ENCODE measurements around the gene SRI.

The SRI gene

DNA sequence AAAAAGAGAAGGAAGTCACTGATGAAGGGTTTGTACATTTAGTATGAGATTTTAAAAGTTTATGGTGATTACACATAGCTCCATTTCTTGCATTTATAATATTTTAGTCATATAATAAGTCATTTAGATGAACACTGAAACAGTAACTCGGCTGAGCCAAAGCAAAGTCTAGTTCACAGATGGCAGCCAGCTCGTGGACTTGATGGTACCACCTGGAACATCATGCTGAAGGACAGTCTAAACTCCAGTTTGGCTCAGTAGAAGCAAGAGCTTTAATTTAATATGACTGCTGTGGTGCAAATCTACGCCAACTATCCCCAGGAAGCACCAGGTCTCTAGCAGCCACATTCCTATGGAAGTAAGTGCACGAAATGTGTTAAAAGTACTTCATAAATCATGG lies 16.4 kb downstream of the SRI start:
- TF ChIP-seq, protein P1, sequence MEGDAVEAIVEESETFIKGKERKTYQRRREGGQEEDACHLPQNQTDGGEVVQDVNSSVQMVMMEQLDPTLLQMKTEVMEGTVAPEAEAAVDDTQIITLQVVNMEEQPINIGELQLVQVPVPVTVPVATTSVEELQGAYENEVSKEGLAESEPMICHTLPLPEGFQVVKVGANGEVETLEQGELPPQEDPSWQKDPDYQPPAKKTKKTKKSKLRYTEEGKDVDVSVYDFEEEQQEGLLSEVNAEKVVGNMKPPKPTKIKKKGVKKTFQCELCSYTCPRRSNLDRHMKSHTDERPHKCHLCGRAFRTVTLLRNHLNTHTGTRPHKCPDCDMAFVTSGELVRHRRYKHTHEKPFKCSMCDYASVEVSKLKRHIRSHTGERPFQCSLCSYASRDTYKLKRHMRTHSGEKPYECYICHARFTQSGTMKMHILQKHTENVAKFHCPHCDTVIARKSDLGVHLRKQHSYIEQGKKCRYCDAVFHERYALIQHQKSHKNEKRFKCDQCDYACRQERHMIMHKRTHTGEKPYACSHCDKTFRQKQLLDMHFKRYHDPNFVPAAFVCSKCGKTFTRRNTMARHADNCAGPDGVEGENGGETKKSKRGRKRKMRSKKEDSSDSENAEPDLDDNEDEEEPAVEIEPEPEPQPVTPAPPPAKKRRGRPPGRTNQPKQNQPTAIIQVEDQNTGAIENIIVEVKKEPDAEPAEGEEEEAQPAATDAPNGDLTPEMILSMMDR (IDR thresholded peaks at IDR 0.05; ENCODE audit: unreplicated experiment in 3 of 3) = no peak
- Mint-ChIP-seq H3K27ac (no peak overlapping the region), H3K27me3 (ENCODE audit: low read depth) (peaks cover 3% of the 10 kb centered on the region), H3K4me3 (no peak overlapping the region), H3K36me3 (ENCODE audit: low read depth) (peaks cover 50% of the 10 kb centered on the region), H3K4me1 (peaks cover 10% of the 10 kb centered on the region), H3K9me3 (no peaks in the 10 kb centered on the region)

DNA sequence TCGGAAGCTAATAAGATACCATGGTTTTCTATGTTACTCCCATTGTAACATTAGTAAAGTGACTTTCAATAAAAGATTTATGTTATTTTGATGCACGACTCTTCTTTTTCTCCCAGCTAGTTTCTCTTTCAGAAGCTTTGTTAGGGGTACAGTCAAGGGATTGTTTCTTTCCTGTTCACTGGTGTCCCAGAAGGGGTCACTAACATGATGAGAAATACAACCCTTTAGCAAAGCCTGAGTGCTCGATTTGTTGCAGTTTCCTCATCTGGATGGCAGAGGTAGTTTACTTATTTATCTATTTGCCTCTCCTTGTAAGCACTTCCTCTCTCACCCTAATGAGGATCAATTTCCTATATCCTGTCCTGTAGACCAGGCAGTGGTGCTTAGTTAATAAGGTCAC lies 17.0 kb downstream of the SRI start:
- TF ChIP-seq, protein P1 (IDR thresholded peaks at IDR 0.05; ENCODE audit: unreplicated experiment in 3 of 3) = no peak
- Mint-ChIP-seq H3K9me3 (no peaks in the 10 kb centered on the region), H3K27me3 (ENCODE audit: low read depth) (peaks cover 3% of the 10 kb centered on the region), H3K4me1 (peaks cover 10% of the 10 kb centered on the region), H3K36me3 (ENCODE audit: low read depth) (peaks cover 50% of the 10 kb centered on the region), H3K27ac (no peak overlapping the region), H3K4me3 (no peak overlapping the region)

DNA sequence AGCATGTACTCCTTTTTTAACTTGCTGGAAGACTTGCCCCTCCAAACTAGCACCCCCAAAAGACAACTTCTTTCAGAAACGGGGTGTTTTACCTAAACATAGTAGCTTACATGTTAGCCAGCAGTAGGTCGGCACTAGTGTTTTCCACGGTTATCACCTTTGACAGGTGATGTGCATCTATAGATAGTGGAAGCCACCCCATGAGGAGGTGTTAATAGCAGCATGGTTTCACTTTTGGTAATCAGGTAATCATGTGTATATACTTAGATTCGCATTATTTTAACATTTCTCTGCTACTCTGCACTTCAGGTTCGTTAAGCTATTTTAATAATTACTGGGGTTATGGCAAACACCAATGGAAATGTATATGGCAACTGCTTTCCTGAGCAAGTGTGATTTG lies 17.6 kb downstream of the SRI start:
- H3K36me3 Mint-ChIP-seq (ENCODE audit: low read depth) = peaks cover 47% of the 10 kb centered on the region
- TF ChIP-seq, protein P1 (IDR thresholded peaks at IDR 0.05; ENCODE audit: unreplicated experiment in 3 of 3) = no peak
- H3K9me3 Mint-ChIP-seq = no peaks in the 10 kb centered on the region
- H3K27me3 Mint-ChIP-seq (ENCODE audit: low read depth) = peaks cover 3% of the 10 kb centered on the region
- H3K4me1 Mint-ChIP-seq = peaks cover 10% of the 10 kb centered on the region
- no peak overlapping the region for H3K4me3 Mint-ChIP-seq
- H3K27ac Mint-ChIP-seq = no peak overlapping the region

DNA sequence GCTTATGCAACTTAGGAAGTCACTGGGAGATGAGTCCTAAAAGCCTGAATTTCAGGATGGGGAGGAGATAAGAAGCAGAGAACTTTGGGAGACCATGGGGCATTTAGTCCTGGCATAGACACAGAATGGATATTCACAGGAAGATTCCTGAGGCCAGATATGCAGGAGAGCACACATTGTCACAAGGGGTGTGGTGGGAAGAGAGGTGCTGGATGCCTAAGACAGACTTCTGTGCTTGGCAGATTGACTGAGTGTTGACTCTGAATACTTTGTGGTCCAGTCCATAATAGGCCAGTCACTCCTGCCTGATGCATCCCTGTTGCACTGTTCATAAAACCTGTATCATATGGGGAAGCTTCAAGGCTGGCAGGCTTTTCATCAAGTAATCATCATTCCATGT lies 18.5 kb downstream of the SRI start:
- H3K36me3 Mint-ChIP-seq (ENCODE audit: low read depth) = peaks cover 42% of the 10 kb centered on the region
- TF ChIP-seq, protein P1 (IDR thresholded peaks at IDR 0.05; ENCODE audit: unreplicated experiment in 3 of 3) = no peak
- H3K4me3 Mint-ChIP-seq = no peak overlapping the region
- H3K27me3 Mint-ChIP-seq (ENCODE audit: low read depth) = peaks cover 3% of the 10 kb centered on the region
- no peaks in the 10 kb centered on the region for H3K9me3 Mint-ChIP-seq
- peaks cover 10% of the 10 kb centered on the region for H3K4me1 Mint-ChIP-seq
- H3K27ac Mint-ChIP-seq = no peak overlapping the region

DNA sequence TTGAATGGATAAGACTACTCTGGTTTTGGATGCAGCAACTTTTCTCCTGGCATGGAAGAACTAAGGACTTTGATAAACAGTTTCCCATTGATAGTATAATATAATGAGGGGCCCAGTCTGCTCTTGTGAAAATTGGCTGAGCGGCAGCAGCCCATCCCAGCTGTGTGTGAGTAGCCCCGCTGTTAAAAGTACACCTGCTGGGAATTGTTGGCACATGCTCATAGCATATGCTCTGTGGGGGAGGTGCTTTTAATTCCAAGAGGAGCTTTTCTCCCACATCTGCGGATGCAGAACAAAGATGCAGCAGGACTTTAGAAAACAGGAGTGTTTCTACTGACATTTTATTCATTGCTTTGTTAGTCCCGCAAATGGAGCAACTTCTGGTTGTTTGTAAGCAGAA lies 19.0 kb downstream of the SRI start:
- peaks cover 10% of the 10 kb centered on the region for H3K4me1 Mint-ChIP-seq
- peaks cover 37% of the 10 kb centered on the region for H3K36me3 Mint-ChIP-seq (ENCODE audit: low read depth)
- H3K27ac Mint-ChIP-seq = peak overlapping the region in 1 of 3 experiments; percentile 4
- TF ChIP-seq, protein P1 (IDR thresholded peaks at IDR 0.05; ENCODE audit: unreplicated experiment in 3 of 3) = no peak
- H3K4me3 Mint-ChIP-seq = no peak overlapping the region
- H3K27me3 Mint-ChIP-seq (ENCODE audit: low read depth) = peaks cover 3% of the 10 kb centered on the region
- H3K9me3 Mint-ChIP-seq = no peaks in the 10 kb centered on the region

DNA sequence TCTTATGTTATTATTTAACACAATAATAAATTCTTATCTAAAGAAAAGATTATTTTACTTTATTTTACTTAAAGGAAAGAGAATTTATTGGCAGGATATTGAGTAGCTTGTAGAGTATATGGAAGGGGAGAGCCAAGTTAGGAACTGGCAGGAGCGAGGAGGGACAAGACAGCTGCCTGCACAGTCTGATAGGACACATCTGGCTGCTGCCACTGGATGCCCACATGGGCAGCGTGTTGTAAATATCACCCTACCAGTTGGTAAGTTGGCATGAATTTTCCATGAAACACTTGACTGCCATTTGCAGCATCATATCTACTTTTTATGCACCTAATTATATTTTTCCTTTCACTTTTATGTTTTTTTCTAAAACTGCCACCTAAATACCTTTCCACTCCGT lies 19.6 kb downstream of the SRI start:
- peaks cover 32% of the 10 kb centered on the region for H3K36me3 Mint-ChIP-seq (ENCODE audit: low read depth)
- H3K4me1 Mint-ChIP-seq = peaks cover 10% of the 10 kb centered on the region
- H3K27me3 Mint-ChIP-seq (ENCODE audit: low read depth) = peaks cover 3% of the 10 kb centered on the region
- H3K9me3 Mint-ChIP-seq = no peaks in the 10 kb centered on the region
- no peak overlapping the region for H3K27ac Mint-ChIP-seq
- no peak overlapping the region for H3K4me3 Mint-ChIP-seq
- TF ChIP-seq, protein P1 (IDR thresholded peaks at IDR 0.05; ENCODE audit: unreplicated experiment in 3 of 3) = no peak

All from nephron (organoid).